Liver (tissue), 3 donors: ENCODE data around the gene LAPTM4A.

Experiments used
- ATF3 ChIP-seq: IDR thresholded peaks from 2 replicates; pipeline ENCODE4 v1.6.1; 2016; ENCODE audit warnings: antibody characterized with exemption
- CTCF ChIP-seq: fragments of 150-350 bp; IDR thresholded peaks from 2 replicates; pipeline ENCODE4 v1.5.1; 2017; ENCODE audit warnings: improper control_type of control experiment, low read depth, low read length; ENCODE audit not compliant: missing input control
- EGR1 ChIP-seq, 2 donors: IDR thresholded peaks; 2 replicates each; pipeline ENCODE4 v1.6.1; 2016 to 2018; ENCODE audit warnings: antibody characterized with exemption in 2 of 2, low read depth in 2 of 2
- JUND ChIP-seq, 2 donors: IDR thresholded peaks; 2 replicates each; pipeline ENCODE4 v1.6.1; 2016; ENCODE audit warnings: antibody characterized with exemption in 2 of 2
- SP1 ChIP-seq: IDR thresholded peaks from 2 replicates; pipeline ENCODE4 v1.6.1; 2018; ENCODE audit warnings: antibody characterized with exemption, mild to moderate bottlenecking
- YY1 ChIP-seq: IDR thresholded peaks from 2 replicates; pipeline ENCODE4 v1.6.1; 2016; ENCODE audit warnings: antibody characterized with exemption, mild to moderate bottlenecking
- TF ChIP-seq, protein P1 (sequence below): IDR thresholded peaks from 2 replicates; pipeline ENCODE4 v1.6.1; 2016; ENCODE audit warnings: antibody characterized with exemption
- TF ChIP-seq, protein P2 (sequence below): IDR thresholded peaks from 2 replicates; pipeline ENCODE4 v1.6.1; 2016; ENCODE audit warnings: antibody characterized with exemption, mild to moderate bottlenecking
- donor health status: healthy.
- donor health status: healthy.

- TF ChIP-seq SP1 (no peak), CTCF (no peak), JUND (IDR thresholded peaks at IDR 0.05) (no peak), EGR1 (IDR thresholded peaks at IDR 0.05; ENCODE audit: low read depth in 2 of 2) (no peak), YY1 (no peak), ATF3 (no peak)
- TF ChIP-seq, protein P1, sequence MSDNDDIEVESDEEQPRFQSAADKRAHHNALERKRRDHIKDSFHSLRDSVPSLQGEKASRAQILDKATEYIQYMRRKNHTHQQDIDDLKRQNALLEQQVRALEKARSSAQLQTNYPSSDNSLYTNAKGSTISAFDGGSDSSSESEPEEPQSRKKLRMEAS = no peak
- TF ChIP-seq, protein P2, sequence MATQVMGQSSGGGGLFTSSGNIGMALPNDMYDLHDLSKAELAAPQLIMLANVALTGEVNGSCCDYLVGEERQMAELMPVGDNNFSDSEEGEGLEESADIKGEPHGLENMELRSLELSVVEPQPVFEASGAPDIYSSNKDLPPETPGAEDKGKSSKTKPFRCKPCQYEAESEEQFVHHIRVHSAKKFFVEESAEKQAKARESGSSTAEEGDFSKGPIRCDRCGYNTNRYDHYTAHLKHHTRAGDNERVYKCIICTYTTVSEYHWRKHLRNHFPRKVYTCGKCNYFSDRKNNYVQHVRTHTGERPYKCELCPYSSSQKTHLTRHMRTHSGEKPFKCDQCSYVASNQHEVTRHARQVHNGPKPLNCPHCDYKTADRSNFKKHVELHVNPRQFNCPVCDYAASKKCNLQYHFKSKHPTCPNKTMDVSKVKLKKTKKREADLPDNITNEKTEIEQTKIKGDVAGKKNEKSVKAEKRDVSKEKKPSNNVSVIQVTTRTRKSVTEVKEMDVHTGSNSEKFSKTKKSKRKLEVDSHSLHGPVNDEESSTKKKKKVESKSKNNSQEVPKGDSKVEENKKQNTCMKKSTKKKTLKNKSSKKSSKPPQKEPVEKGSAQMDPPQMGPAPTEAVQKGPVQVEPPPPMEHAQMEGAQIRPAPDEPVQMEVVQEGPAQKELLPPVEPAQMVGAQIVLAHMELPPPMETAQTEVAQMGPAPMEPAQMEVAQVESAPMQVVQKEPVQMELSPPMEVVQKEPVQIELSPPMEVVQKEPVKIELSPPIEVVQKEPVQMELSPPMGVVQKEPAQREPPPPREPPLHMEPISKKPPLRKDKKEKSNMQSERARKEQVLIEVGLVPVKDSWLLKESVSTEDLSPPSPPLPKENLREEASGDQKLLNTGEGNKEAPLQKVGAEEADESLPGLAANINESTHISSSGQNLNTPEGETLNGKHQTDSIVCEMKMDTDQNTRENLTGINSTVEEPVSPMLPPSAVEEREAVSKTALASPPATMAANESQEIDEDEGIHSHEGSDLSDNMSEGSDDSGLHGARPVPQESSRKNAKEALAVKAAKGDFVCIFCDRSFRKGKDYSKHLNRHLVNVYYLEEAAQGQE = no peak
Observed at GRCh38 chr2:20061940-20062339, 10.5 kb upstream of the LAPTM4A start.
